Activated CD4-positive, alpha-beta T cell treated with anti-CD3 and anti-CD28 coated beads, Interleukin-2, amount 10 ng/mL, durations not matched to agents 7 days and 5 days (primary cell): ENCODE measurements around the gene MZT2A. TPM values are rescaled to one million over a fixed set of nuclear protein-coding genes. Genes with fewer than 3 reads are reported as not detected.
"Not testable (repeated sequence)": the region's sequence is repeated elsewhere in the genome, so short reads cannot be mapped to it uniquely, and the experiment has no call there.

Experiments
- CTCF ChIA-PET: fragments of 350-600 bp; sonication (Branson Sonifier 250); formaldehyde crosslinking; loops from one replicate; lab custom pipeline; 2021; ENCODE audit warnings: antibody characterized with exemption; lab: Charles Lee
- POLR2A ChIA-PET: fragments of 350-600 bp; sonication (Branson Sonifier 250); formaldehyde crosslinking; loops from one replicate; lab custom pipeline; 2021; ENCODE audit warnings: antibody characterized with exemption; lab: Charles Lee
- DNase-seq: peaks from one replicate; pipeline ENCODE4 v3.0.0-alpha.2; 2020
- H3K27ac Mint-ChIP-seq: one replicate; pipeline ENCODE4 v1.8.0; 2021; ENCODE audit warnings: mild to moderate bottlenecking, moderate library complexity, mixed read lengths
- H3K27me3 Mint-ChIP-seq: one replicate; pipeline ENCODE4 v1.8.0; 2021; ENCODE audit warnings: mixed read lengths
- H3K36me3 Mint-ChIP-seq: one replicate; pipeline ENCODE4 v1.8.0; 2021; ENCODE audit warnings: low read depth, mixed read lengths
- H3K4me1 Mint-ChIP-seq: one replicate; pipeline ENCODE4 v1.8.0; 2021; ENCODE audit warnings: mixed read lengths
- H3K4me3 Mint-ChIP-seq: one replicate; pipeline ENCODE4 v1.8.0; 2021; ENCODE audit warnings: mild to moderate bottlenecking, moderate library complexity, mixed read lengths
- H3K9me3 Mint-ChIP-seq: one replicate; pipeline ENCODE4 v1.8.0; 2021; ENCODE audit warnings: mixed read lengths
- total RNA-seq, 2 experiments: library from RNA; stranded (reverse); gene quantifications; one replicate each; pipeline ENCODE4 v1.2.3, GENCODE V29; 2021

The MZT2A gene
- total RNA-seq, 2 experiments from 2014 or later, result 96.9 to 116 TPM

DNA sequence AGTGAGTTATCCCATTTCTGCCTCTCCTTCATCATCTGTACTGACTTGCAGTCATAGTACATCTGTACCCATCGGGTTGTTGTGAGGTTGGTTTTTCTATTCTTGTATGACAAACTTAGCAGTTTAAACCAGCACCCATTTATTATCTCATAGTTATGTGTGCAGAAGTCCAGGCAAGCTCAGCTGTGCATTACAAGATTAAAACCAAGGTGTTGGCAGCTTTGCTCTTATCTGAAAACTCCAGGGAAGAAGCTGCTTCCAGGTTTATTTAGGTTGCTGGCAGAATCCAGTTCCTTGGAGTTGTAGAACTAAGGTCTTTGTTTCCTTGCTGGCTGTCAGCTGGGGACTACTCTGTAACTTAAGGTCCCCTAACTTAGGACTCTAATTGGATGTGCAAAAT is 3.3 kb upstream of the MZT2A start:
- H3K9me3 Mint-ChIP-seq, POLR2A ChIA-PET, DNase-seq, CTCF ChIA-PET, H3K27me3 Mint-ChIP-seq: not testable (repeated sequence)
- H3K4me3 Mint-ChIP-seq, result peak overlapping the region; percentile 91
- H3K4me1 Mint-ChIP-seq, result peaks cover 46% of the 10 kb centered on the region
- H3K36me3 Mint-ChIP-seq, result peaks cover 27% of the 10 kb centered on the region
- peak overlapping the region; percentile 25 for H3K27ac Mint-ChIP-seq

DNA sequence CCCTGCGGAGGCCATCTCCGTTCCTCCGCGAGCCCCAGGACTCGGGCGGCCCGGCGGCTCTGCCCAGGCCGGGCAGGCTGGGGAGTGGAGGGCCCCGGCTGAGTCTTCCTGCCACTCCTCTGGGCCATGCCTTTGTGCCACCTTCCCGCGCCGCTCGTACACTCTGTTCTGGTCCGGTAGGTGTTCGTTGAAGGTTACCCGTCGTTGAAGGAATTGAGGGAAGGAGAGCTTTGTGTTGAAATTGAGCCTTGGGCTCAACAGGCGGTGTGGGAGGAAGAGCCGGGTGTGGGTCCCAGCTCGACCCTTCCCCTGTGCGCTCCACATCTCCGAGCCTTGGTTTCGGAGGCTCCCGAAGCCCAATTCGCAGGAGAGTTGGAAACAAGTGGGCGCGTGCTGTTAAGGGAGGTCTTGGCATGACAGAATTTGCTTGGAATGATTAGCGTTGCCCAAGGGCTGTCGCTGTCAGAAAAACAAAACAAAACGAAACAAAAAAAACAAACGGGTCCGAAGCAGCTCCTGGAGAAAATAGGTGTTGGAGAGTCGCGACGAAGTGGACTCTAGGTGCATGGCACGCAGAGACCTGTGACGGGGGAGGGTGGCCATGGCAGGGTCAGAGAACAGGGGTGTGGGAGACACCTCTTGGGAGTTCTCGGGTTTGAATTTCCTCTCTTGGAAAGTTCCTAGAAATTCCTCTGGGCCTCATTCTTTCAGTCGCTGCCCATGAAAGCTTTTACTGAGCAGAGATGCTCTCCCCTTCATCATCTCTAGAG is 1.2 kb upstream of the MZT2A start:
- ChIA-PET CTCF (interaction anchor here (0.6 to 2.5 kb wide), 14 partner anchors 10 to 412 kb away, joined by 3 to 12 read pairs (median 4); partner anchors contain the start of genes CCDC74A and TUBA3D), POLR2A (interaction anchor here (0.6 to 1.9 kb wide), 3 partner anchors 10 to 1144 kb away, joined by 3 to 6 read pairs (median 3); no protein-coding TSS in a partner anchor)
- no peak for DNase-seq
- H3K36me3 Mint-ChIP-seq, result peaks cover 25% of the 10 kb centered on the region
- peak overlapping the region; percentile 98 for H3K27ac Mint-ChIP-seq
- peaks cover 49% of the 10 kb centered on the region for H3K4me1 Mint-ChIP-seq
- no peaks in the 10 kb centered on the region for H3K27me3 Mint-ChIP-seq
- H3K9me3 Mint-ChIP-seq, result no peaks in the 10 kb centered on the region
- peak overlapping the region; percentile 91 for H3K4me3 Mint-ChIP-seq

DNA sequence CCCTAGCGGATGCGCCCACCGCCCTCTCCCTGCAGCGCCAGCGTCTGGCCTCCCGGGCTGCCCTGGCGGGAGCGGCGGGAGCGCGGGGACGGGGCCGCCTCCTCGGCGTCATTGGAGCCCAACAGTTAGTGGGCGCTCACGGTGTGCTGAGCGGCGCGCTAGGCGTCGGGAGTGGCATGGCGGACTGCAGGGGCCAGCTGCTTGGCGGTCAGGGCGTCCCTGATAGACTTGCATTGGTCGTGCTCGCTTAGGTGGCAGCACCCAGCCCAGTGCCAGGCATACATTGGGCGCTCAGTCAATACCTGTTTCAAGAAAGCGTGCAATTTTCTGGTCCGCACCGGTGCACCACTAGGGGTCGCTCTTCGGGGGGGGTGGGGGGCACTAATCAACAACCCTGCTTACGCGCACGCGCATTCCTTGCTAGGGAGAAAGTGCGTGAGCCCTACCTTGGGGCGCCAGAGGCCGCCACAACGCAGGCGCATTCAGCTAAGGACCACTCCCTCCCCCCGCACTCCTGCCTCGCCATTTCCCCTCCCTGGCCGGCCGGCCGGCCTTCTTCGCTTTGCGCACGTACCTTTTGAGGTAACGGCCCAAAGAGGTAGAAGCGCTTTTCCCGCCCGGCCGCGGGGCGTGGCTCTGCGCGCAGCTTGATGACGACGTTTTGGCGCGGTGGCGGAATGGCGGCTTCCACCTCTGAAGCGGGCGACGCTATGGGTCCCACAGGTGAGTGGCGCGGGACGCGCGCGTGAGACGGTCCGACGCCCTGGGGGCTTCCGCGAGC is 411 bp upstream of the MZT2A start:
- Mint-ChIP-seq H3K36me3 (peaks cover 24% of the 10 kb centered on the region), H3K4me1 (peaks cover 47% of the 10 kb centered on the region), H3K4me3 (peak overlapping the region; percentile 91), H3K27ac (peak overlapping the region; percentile 98), H3K9me3 (no peaks in the 10 kb centered on the region), H3K27me3 (no peaks in the 10 kb centered on the region)
- ChIA-PET POLR2A (interaction anchor here (0.5 to 1.9 kb wide), 3 partner anchors 11 to 66 kb away, joined by 3 to 6 read pairs (median 3); no protein-coding TSS in a partner anchor), CTCF (interaction anchor here (0.6 to 2.5 kb wide), 16 partner anchors 11 to 1186 kb away, joined by 3 to 12 read pairs (median 4); partner anchors contain the start of genes CCDC74A and TUBA3D)
- DNase-seq, result peak; percentile 93

GRCh38 chr2:131491469-131491836 is 744 bp downstream of the MZT2A start:
- peaks cover 20% of the 10 kb centered on the region for H3K36me3 Mint-ChIP-seq
- POLR2A ChIA-PET, H3K9me3 Mint-ChIP-seq, DNase-seq, H3K27me3 Mint-ChIP-seq: not testable (repeated sequence)
- H3K4me3 Mint-ChIP-seq, result peak overlapping the region; percentile 87
- H3K4me1 Mint-ChIP-seq, result peaks cover 39% of the 10 kb centered on the region
- peak overlapping the region; percentile 93 for H3K27ac Mint-ChIP-seq
- CTCF ChIA-PET, result interaction anchor here (1.0 to 2.3 kb wide), 3 partner anchors 12 to 338 kb away, joined by 4 to 12 read pairs (median 5); no protein-coding TSS in a partner anchor

DNA sequence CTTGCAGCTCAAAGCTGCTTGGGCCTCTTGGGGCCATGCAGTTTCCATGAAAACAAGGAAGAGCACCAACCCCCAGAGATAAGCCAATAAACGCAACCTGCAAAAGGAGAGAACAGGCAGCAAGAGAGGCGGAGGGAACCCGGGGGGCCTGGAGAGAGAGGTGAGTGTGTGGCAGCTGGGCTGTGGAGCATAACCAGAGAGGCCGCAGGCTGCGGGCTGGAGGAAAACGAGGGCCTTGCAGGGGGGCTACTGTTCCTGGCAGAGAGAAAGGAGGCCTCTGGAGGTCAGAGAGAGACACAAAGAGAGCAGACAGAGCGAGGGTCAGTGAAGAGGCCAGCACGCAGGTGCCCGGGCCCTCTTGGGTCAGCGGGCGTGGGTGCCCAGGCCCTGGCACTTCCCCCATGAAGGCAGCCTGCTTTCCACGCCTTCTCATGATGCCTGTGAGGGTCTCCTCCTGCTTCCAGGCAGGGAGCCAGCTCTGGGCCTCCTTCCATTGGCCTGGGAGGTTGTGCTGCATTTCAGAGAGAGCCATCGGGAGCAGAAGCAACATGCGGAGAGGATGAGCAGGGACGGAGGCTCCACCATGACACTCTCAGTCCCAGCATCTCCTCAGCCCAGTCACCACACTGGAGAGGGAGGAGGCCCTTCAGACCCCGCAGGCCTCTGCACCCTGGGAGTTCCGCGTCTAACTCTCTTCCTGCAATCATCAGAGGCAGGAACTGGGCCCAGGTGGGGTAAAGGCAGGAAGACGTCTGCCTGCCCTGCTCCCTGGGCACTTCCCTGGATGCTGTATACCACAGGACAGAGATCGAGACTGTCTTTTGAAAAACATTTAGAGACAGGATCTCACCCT is 1.4 kb downstream of the MZT2A start:
- Mint-ChIP-seq H3K27ac (peak overlapping the region; percentile 93), H3K4me3 (peak overlapping the region; percentile 87), H3K4me1 (peaks cover 37% of the 10 kb centered on the region), H3K36me3 (peaks cover 22% of the 10 kb centered on the region)
- CTCF ChIA-PET, H3K27me3 Mint-ChIP-seq, POLR2A ChIA-PET, H3K9me3 Mint-ChIP-seq: not testable (repeated sequence)
- peak; percentile 52 for DNase-seq

GRCh38 chr2:131488306-131489205 is 3.6 kb downstream of the MZT2A start:
- no peak for DNase-seq
- Mint-ChIP-seq H3K36me3 (peaks cover 22% of the 10 kb centered on the region), H3K9me3 (no peaks in the 10 kb centered on the region), H3K4me3 (no peak overlapping the region), H3K27me3 (no peaks in the 10 kb centered on the region), H3K4me1 (peaks cover 22% of the 10 kb centered on the region), H3K27ac (peak overlapping the region; percentile 62)
- ChIA-PET POLR2A (no interaction called here), CTCF (no interaction called here)

DNA sequence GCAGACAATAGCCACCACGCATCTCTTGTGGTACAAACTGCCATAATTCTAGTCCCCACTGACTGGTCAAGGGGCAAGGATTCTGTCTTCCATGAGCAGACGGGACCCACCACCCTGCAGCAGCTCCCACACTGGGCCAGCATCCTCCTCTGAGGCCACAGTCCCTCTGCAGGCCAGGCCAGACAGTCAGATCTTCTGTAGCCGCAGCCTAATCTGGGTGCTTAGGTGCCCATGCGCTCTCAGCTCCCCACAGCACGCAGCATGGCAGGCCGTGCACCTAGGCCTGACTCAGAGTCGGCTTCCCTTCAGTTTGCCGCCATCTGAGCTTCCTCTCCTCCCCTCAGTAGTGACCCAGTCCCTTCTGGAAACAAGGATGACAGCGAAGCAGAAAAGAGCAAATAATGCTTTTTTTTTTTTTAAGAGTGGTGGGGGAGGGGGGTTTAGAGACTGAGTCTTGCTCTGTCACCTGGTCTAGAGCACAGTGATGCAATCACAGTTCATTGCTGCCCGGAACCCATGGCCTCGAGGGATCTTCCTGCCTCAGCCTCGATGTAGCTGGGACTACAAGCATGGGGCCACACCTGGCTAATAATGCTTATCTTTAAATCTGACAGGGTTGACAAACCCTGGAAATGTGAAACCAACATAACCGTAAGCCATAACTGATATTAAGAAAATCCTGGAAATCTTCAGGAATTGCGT is 5.8 kb downstream of the MZT2A start:
- POLR2A ChIA-PET, result not testable (repeated sequence)

GRCh38 chr2:131484906-131485460 is 7.2 kb downstream of the MZT2A start:
- peaks cover 19% of the 10 kb centered on the region for H3K36me3 Mint-ChIP-seq
- H3K27me3 Mint-ChIP-seq, DNase-seq, H3K4me3 Mint-ChIP-seq, CTCF ChIA-PET, H3K9me3 Mint-ChIP-seq, H3K27ac Mint-ChIP-seq, POLR2A ChIA-PET: not testable (repeated sequence)
- H3K4me1 Mint-ChIP-seq, result peaks cover 25% of the 10 kb centered on the region

More for the DNA sequence above, 5.8 kb downstream of the MZT2A start:
- not testable (repeated sequence) for H3K27ac Mint-ChIP-seq, H3K9me3 Mint-ChIP-seq, DNase-seq, H3K4me3 Mint-ChIP-seq, H3K27me3 Mint-ChIP-seq
- CTCF ChIA-PET, result interaction anchor here (0.6 kb wide), 1 partner anchor 205 kb away, joined by 5 read pairs; no protein-coding TSS in a partner anchor
- peaks cover 29% of the 10 kb centered on the region for H3K36me3 Mint-ChIP-seq
- peaks cover 32% of the 10 kb centered on the region for H3K4me1 Mint-ChIP-seq

DNA sequence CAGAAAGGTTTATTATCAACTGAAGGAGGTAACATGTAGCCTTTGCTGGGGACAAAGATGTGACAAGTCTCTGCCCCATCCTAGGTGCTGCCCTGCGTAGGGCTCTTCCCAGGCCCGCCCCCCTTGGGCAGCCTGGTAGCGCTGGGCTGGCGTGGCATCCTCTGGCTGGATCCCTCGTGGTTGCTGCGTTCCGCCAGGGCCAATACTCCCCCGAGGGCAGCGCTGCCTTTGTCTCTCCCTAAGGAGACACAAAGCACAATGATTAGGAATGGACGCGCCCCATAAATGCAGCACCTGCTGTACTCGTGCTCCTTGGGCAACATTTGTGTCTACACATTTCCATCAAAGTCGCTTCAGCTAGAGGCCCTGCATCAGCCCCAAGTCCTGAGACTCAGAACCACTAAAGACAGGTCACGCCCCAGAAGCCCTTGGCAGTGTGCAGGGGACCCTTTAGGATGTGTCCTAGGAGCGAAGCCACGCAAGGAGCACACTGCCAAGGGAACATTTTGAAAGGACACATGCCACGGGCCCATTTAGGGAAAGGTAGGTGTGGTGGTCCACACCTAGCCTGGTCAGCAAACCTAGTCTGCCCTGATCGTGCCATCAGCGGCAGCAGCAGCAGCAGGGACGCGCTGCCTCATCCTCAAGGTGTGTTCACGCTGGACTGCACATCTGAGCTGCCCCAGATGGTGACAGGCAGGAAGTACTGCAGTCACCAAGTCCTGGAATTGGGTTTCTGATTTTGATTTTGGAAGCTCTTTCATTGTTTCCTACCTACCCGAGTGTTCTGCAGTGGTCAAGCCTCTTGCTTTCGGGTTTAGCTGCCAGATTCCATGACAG is 8.0 kb downstream of the MZT2A start:
- DNase-seq, H3K27ac Mint-ChIP-seq, POLR2A ChIA-PET, H3K27me3 Mint-ChIP-seq, H3K4me3 Mint-ChIP-seq, CTCF ChIA-PET, H3K9me3 Mint-ChIP-seq: not testable (repeated sequence)
- Mint-ChIP-seq H3K36me3 (peaks cover 16% of the 10 kb centered on the region), H3K4me1 (peaks cover 20% of the 10 kb centered on the region)

GRCh38 chr2:131482506-131483155 is 9.6 kb downstream of the MZT2A start:
- Mint-ChIP-seq H3K36me3 (peaks cover 11% of the 10 kb centered on the region), H3K4me1 (peaks cover 12% of the 10 kb centered on the region)
- DNase-seq, CTCF ChIA-PET, H3K4me3 Mint-ChIP-seq, H3K27me3 Mint-ChIP-seq, POLR2A ChIA-PET, H3K27ac Mint-ChIP-seq, H3K9me3 Mint-ChIP-seq: not testable (repeated sequence)
